Osteoblast (primary cell): ENCODE measurements around the gene CADPS. TPM values are rescaled to one million over a fixed set of nuclear protein-coding genes. Genes with fewer than 3 reads are reported as not detected.

Experiments used
- DNase-seq: peaks from one replicate; pipeline ENCODE4 v3.0.0; 2011; ENCODE audit warnings: low spot score, mixed read lengths; ENCODE audit not compliant: insufficient read length; ENCODE audit errors: missing footprints
- H2AFZ ChIP-seq: 2 replicates; pipeline ENCODE4 v1.6.0; 2011; ENCODE audit warnings: mild to moderate bottlenecking, low read length
- H3K27ac ChIP-seq: 2 replicates; pipeline ENCODE4 v1.5.1; 2011; ENCODE audit warnings: mild to moderate bottlenecking, low read depth, low read length, moderate library complexity
- H3K27me3 ChIP-seq: 2 replicates; pipeline ENCODE4 v1.6.0; 2012; ENCODE audit warnings: mild to moderate bottlenecking, control low read depth, inconsistent platforms, low read length, moderate library complexity; ENCODE audit not compliant: insufficient read depth
- H3K36me3 ChIP-seq: 2 replicates; pipeline ENCODE4 v1.5.1; 2011; ENCODE audit warnings: mild to moderate bottlenecking, low read length, control low read depth, moderate library complexity; ENCODE audit not compliant: insufficient read depth
- H3K4me1 ChIP-seq: 2 replicates; pipeline ENCODE4 v1.5.1; 2011; ENCODE audit warnings: mild to moderate bottlenecking, low read length, control low read depth, moderate library complexity; ENCODE audit not compliant: insufficient read depth
- H3K4me2 ChIP-seq: 2 replicates; pipeline ENCODE4 v1.6.0; 2011; ENCODE audit warnings: mild to moderate bottlenecking, low read length; ENCODE audit not compliant: insufficient read depth
- H3K4me3 ChIP-seq: fragments of 200-600 bp; sonication (generic); 3 replicates; pipeline ENCODE4 v1.5.1; 2012; ENCODE audit warnings: mild to moderate bottlenecking, low read length, inconsistent platforms; ENCODE audit not compliant: insufficient read depth
- H3K79me2 ChIP-seq: 2 replicates; pipeline ENCODE4 v1.6.0; 2012; ENCODE audit warnings: mild to moderate bottlenecking, low read length, control low read depth, inconsistent platforms; ENCODE audit not compliant: insufficient read depth
- H3K9me3 ChIP-seq: 2 replicates; pipeline ENCODE4 v1.5.1; 2011; ENCODE audit warnings: low read depth, low read length, control low read depth
- H4K20me1 ChIP-seq: 2 replicates; pipeline ENCODE4 v1.6.0; 2012; ENCODE audit warnings: mild to moderate bottlenecking, low read length, control low read depth; ENCODE audit not compliant: insufficient read depth
- total RNA-seq: library from RNA; depleted of rRNA; stranded (reverse); fragments of >200 nt; gene quantifications from 2 replicates; pipeline ENCODE4 v1.2.3, GENCODE V29; 2012
- TF ChIP-seq, protein P1 (sequence below): IDR thresholded peaks from 2 replicates; pipeline ENCODE4 v1.5.1; 2011; ENCODE audit warnings: mild to moderate bottlenecking, low read depth, low read length, moderate library complexity; ENCODE audit errors: extremely low read depth

Gene CADPS
- total RNA-seq, 1 donor = not detected

GRCh38 chr3:62675492-62675891 lies 199.7 kb downstream of the CADPS start:
- H3K4me1 ChIP-seq = no peaks in the 10 kb centered on the region
- H3K9me3 ChIP-seq = no peaks in the 10 kb centered on the region
- DNase-seq = no peak
- no peak overlapping the region for H3K4me3 ChIP-seq
- peaks cover 5% of the 10 kb centered on the region for H3K27me3 ChIP-seq
- H3K79me2 ChIP-seq = no peaks in the 10 kb centered on the region
- H4K20me1 ChIP-seq = no peaks in the 10 kb centered on the region
- no peaks in the 10 kb centered on the region for H3K36me3 ChIP-seq
- TF ChIP-seq, protein P1, sequence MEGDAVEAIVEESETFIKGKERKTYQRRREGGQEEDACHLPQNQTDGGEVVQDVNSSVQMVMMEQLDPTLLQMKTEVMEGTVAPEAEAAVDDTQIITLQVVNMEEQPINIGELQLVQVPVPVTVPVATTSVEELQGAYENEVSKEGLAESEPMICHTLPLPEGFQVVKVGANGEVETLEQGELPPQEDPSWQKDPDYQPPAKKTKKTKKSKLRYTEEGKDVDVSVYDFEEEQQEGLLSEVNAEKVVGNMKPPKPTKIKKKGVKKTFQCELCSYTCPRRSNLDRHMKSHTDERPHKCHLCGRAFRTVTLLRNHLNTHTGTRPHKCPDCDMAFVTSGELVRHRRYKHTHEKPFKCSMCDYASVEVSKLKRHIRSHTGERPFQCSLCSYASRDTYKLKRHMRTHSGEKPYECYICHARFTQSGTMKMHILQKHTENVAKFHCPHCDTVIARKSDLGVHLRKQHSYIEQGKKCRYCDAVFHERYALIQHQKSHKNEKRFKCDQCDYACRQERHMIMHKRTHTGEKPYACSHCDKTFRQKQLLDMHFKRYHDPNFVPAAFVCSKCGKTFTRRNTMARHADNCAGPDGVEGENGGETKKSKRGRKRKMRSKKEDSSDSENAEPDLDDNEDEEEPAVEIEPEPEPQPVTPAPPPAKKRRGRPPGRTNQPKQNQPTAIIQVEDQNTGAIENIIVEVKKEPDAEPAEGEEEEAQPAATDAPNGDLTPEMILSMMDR = no peak
- no peak overlapping the region for H2AFZ ChIP-seq
- H3K4me2 ChIP-seq = no peak overlapping the region
- H3K27ac ChIP-seq = no peak overlapping the region

- Histone ChIP-seq H3K27ac (no peak overlapping the region), H3K36me3 (no peaks in the 10 kb centered on the region), H3K27me3 (peaks cover 10% of the 10 kb centered on the region), H4K20me1 (no peaks in the 10 kb centered on the region), H2AFZ (no peak overlapping the region), H3K4me2 (no peak overlapping the region), H3K4me3 (no peak overlapping the region), H3K79me2 (no peaks in the 10 kb centered on the region), H3K4me1 (no peaks in the 10 kb centered on the region), H3K9me3 (no peaks in the 10 kb centered on the region)
- TF ChIP-seq, protein P1 = no peak
- DNase-seq = no peak
Measured at GRCh38 chr3:62672988-62673313, 202.3 kb downstream of the CADPS start.

DNA sequence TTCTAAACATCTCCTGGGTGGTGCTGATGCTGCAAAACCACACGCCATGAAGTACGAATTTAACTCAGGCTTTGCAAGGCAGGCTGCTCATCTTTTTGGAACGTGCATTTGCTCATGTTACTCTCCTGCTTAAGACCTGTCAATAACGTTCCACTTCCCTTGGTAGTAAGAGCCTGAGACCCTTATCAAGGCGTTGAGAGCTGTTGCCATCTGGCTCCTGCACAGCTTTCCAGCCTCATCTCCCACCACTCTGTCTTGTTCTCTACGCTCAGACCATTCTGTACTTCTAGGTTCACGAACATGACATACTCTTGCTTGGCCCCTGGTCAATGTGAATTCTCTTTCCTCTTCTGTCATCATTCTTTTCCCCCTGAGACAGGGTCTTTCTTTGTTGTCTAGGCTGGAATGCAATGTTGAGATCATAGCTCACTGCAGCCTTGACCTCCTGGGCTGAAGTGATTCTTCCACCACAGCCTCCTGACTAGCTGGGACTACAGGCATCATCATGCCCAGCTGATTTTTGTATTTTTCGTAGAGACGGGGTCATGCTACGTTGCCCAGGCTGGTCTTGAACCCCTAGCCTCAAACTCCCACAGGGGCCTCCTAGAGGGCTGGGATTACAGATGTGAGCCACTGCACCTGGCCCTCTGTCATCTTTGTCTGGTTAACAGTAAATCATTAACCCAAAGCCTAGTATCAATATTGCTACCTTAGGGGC lies 202.8 kb downstream of the CADPS start:
- H2AFZ ChIP-seq = no peak overlapping the region
- no peaks in the 10 kb centered on the region for H3K9me3 ChIP-seq
- H3K79me2 ChIP-seq = no peaks in the 10 kb centered on the region
- TF ChIP-seq, protein P1 = no peak
- H3K27ac ChIP-seq = no peak overlapping the region
- no peaks in the 10 kb centered on the region for H3K36me3 ChIP-seq
- no peaks in the 10 kb centered on the region for H4K20me1 ChIP-seq
- H3K4me1 ChIP-seq = no peaks in the 10 kb centered on the region
- peaks cover 10% of the 10 kb centered on the region for H3K27me3 ChIP-seq
- H3K4me3 ChIP-seq = no peak overlapping the region
- no peak overlapping the region for H3K4me2 ChIP-seq
- DNase-seq = no peak

- Histone ChIP-seq H3K79me2 (no peaks in the 10 kb centered on the region), H3K4me1 (no peaks in the 10 kb centered on the region), H3K4me3 (no peak overlapping the region), H3K36me3 (no peaks in the 10 kb centered on the region), H3K4me2 (no peak overlapping the region), H4K20me1 (no peaks in the 10 kb centered on the region), H2AFZ (no peak overlapping the region), H3K27ac (no peak overlapping the region), H3K9me3 (no peaks in the 10 kb centered on the region), H3K27me3 (peaks cover 5% of the 10 kb centered on the region)
- TF ChIP-seq, protein P1 = no peak
- no peak for DNase-seq
Measured at GRCh38 chr3:62670351-62670750, 204.9 kb downstream of the CADPS start.
